Skeletal muscle tissue (tissue), 4 donors: Measurements from ENCODE around the gene BORCS5. TPM values are rescaled to one million over a fixed set of nuclear protein-coding genes. Genes with fewer than 3 reads are reported as not detected.

Experiments used
- H3K27ac ChIP-seq: one replicate; pipeline ENCODE4 v1.7.0; 2013; ENCODE audit warnings: mild to moderate bottlenecking, low read depth, low read length, inconsistent platforms
- H3K27me3 ChIP-seq, 3 donors: one replicate each; pipeline ENCODE4 v1.7.0; 2013; ENCODE audit warnings: low read length in 3 of 3; ENCODE audit not compliant: control insufficient read depth in 3 of 3, insufficient read depth in 3 of 3
- H3K36me3 ChIP-seq, 3 donors: one replicate each; pipeline ENCODE4 v1.7.0; 2013; ENCODE audit warnings: low read length in 3 of 3; ENCODE audit not compliant: control insufficient read depth in 3 of 3, insufficient read depth in 3 of 3
- H3K4me1 ChIP-seq, 3 donors: one replicate each; pipeline ENCODE4 v1.7.0; 2013; ENCODE audit warnings: low read length in 3 of 3, mild to moderate bottlenecking in 3 of 3; ENCODE audit not compliant: control insufficient read depth in 3 of 3, insufficient read depth in 3 of 3
- H3K4me3 ChIP-seq, 3 donors: one replicate each; pipeline ENCODE4 v1.7.0; 2013; ENCODE audit warnings: low read length in 3 of 3
- H3K9ac ChIP-seq, 3 donors: one replicate each; pipeline ENCODE4 v1.7.0; 2013; ENCODE audit warnings: low read length in 3 of 3, mild to moderate bottlenecking in 3 of 3, moderate library complexity in 2 of 3, low read depth in 1 of 3
- H3K9me3 ChIP-seq, 3 donors: one replicate each; pipeline ENCODE4 v1.7.0; 2013; ENCODE audit warnings: low read length in 3 of 3; ENCODE audit not compliant: control insufficient read depth in 3 of 3
- total RNA-seq: library from RNA; depleted of rRNA; stranded (reverse); fragments of >200 nt; gene quantifications from one replicate; pipeline ENCODE4 v1.2.3, GENCODE V29; 2014
- donor health status: Osteomylitis.

The BORCS5 gene
- total RNA-seq, 1 donor from 2014 or later, result 19.3 TPM

GRCh38 chr12:12392413-12392812 is 35.5 kb downstream of the BORCS5 start:
- no peak overlapping the region for H3K4me3 ChIP-seq
- no peaks in the 10 kb centered on the region for H3K27me3 ChIP-seq
- H3K9me3 ChIP-seq, result no peaks in the 10 kb centered on the region
- H3K4me1 ChIP-seq, result no peaks in the 10 kb centered on the region
- H3K27ac ChIP-seq, result no peak overlapping the region
- H3K9ac ChIP-seq, result no peak overlapping the region
- no peaks in the 10 kb centered on the region for H3K36me3 ChIP-seq

- H3K27ac ChIP-seq, result no peak overlapping the region
- H3K9me3 ChIP-seq, result no peaks in the 10 kb centered on the region
- H3K4me3 ChIP-seq, result no peak overlapping the region
- no peak overlapping the region for H3K9ac ChIP-seq
- no peaks in the 10 kb centered on the region for H3K4me1 ChIP-seq
- H3K27me3 ChIP-seq, result no peaks in the 10 kb centered on the region
- H3K36me3 ChIP-seq, result no peaks in the 10 kb centered on the region
Measured at GRCh38 chr12:12393171-12393570, 36.3 kb downstream of the BORCS5 start.

GRCh38 chr12:12396694-12397093 is 39.8 kb downstream of the BORCS5 start:
- Histone ChIP-seq H3K4me3 (no peak overlapping the region), H3K36me3 (no peaks in the 10 kb centered on the region), H3K27me3 (no peaks in the 10 kb centered on the region), H3K9ac (no peak overlapping the region), H3K27ac (no peak overlapping the region), H3K9me3 (no peaks in the 10 kb centered on the region), H3K4me1 (no peaks in the 10 kb centered on the region)

GRCh38 chr12:12397184-12397583 is 40.3 kb downstream of the BORCS5 start:
- no peak overlapping the region for H3K4me3 ChIP-seq
- no peak overlapping the region for H3K27ac ChIP-seq
- no peaks in the 10 kb centered on the region for H3K4me1 ChIP-seq
- H3K36me3 ChIP-seq, result no peaks in the 10 kb centered on the region
- H3K27me3 ChIP-seq, result no peaks in the 10 kb centered on the region
- H3K9me3 ChIP-seq, result no peaks in the 10 kb centered on the region
- H3K9ac ChIP-seq, result no peak overlapping the region

GRCh38 chr12:12398026-12398859 is 41.4 kb downstream of the BORCS5 start:
- Histone ChIP-seq H3K27me3 (no peaks in the 10 kb centered on the region), H3K9me3 (no peaks in the 10 kb centered on the region), H3K4me1 (no peaks in the 10 kb centered on the region), H3K4me3 (no peak overlapping the region), H3K9ac (no peak overlapping the region), H3K36me3 (no peaks in the 10 kb centered on the region), H3K27ac (peak overlapping the region; percentile 22)

- no peaks in the 10 kb centered on the region for H3K27me3 ChIP-seq
- H3K4me3 ChIP-seq, result no peak overlapping the region
- peak overlapping the region; percentile 22 for H3K27ac ChIP-seq
- H3K4me1 ChIP-seq, result no peaks in the 10 kb centered on the region
- no peaks in the 10 kb centered on the region for H3K36me3 ChIP-seq
- no peak overlapping the region for H3K9ac ChIP-seq
- no peaks in the 10 kb centered on the region for H3K9me3 ChIP-seq
Measured at GRCh38 chr12:12399161-12399560, 42.3 kb downstream of the BORCS5 start.

- Histone ChIP-seq H3K9ac (no peak overlapping the region), H3K27me3 (no peaks in the 10 kb centered on the region), H3K9me3 (no peaks in the 10 kb centered on the region), H3K27ac (no peak overlapping the region), H3K4me1 (no peaks in the 10 kb centered on the region), H3K4me3 (no peak overlapping the region), H3K36me3 (no peaks in the 10 kb centered on the region)
Measured at GRCh38 chr12:12399776-12400305, 43.0 kb downstream of the BORCS5 start.

- Histone ChIP-seq H3K36me3 (no peaks in the 10 kb centered on the region), H3K9me3 (no peaks in the 10 kb centered on the region), H3K4me3 (no peak overlapping the region), H3K9ac (no peak overlapping the region), H3K27ac (no peak overlapping the region), H3K27me3 (no peaks in the 10 kb centered on the region), H3K4me1 (no peaks in the 10 kb centered on the region)
Measured at GRCh38 chr12:12400793-12401192, 43.9 kb downstream of the BORCS5 start.

GRCh38 chr12:12403264-12404248 is 46.7 kb downstream of the BORCS5 start:
- Histone ChIP-seq H3K9me3 (no peaks in the 10 kb centered on the region), H3K4me3 (no peak overlapping the region), H3K4me1 (no peaks in the 10 kb centered on the region), H3K27ac (no peak overlapping the region), H3K36me3 (no peaks in the 10 kb centered on the region), H3K9ac (no peak overlapping the region), H3K27me3 (no peaks in the 10 kb centered on the region)

GRCh38 chr12:12404297-12404696 is 47.4 kb downstream of the BORCS5 start:
- Histone ChIP-seq H3K4me3 (no peak overlapping the region), H3K27ac (no peak overlapping the region), H3K4me1 (no peaks in the 10 kb centered on the region), H3K9ac (no peak overlapping the region), H3K27me3 (no peaks in the 10 kb centered on the region), H3K9me3 (no peaks in the 10 kb centered on the region), H3K36me3 (no peaks in the 10 kb centered on the region)
